Suprapubic skin (tissue), 4 donors: Measurements from ENCODE around the gene CREBRF.
"Not testable (repeated sequence)": the region's sequence is repeated elsewhere in the genome, so short reads cannot be mapped to it uniquely, and the experiment has no call there.

Source experiments
- CTCF ChIP-seq, 2 donors: fragments of 200-600 bp in 1 of 2; fragments of 450-650 bp in 1 of 2; sonication (generic) in 1 of 2; IDR thresholded peaks; one replicate each; pipeline ENCODE4 v1.5.1; 2016 to 2019; ENCODE audit warnings: antibody characterized with exemption in 2 of 2, mild to moderate bottlenecking in 1 of 2, moderate library complexity in 1 of 2
- EP300 ChIP-seq: sonication (generic); formaldehyde crosslinking; IDR thresholded peaks from one replicate; pipeline ENCODE4 v1.6.1; 2017; ENCODE audit warnings: antibody characterized with exemption
- POLR2A ChIP-seq, 2 donors: fragments of 450-650 bp; IDR thresholded peaks; one replicate each; pipeline ENCODE4 v1.6.1; 2017; ENCODE audit warnings: antibody characterized with exemption in 2 of 2, mild to moderate bottlenecking in 2 of 2, moderate library complexity in 2 of 2
- POLR2AphosphoS5 ChIP-seq, 3 donors: sonication (generic); formaldehyde crosslinking; IDR thresholded peaks; one replicate each; pipeline ENCODE4 v1.6.1; 2017; ENCODE audit warnings: antibody characterized with exemption in 3 of 3

- not testable (repeated sequence) for TF ChIP-seq CTCF (IDR thresholded peaks at IDR 0.05); POLR2AphosphoS5 (IDR thresholded peaks at IDR 0.05); EP300; POLR2A (IDR thresholded peaks at IDR 0.05)
Observed at GRCh38 chr5:173047096-173047837, 8.9 kb upstream of the CREBRF start.
